Heart right ventricle (tissue), 16 donors: ENCODE data around the gene ASH1L. TPM values are rescaled to one million over a fixed set of nuclear protein-coding genes. Genes with fewer than 3 reads are reported as not detected.
A peak's percentile ranks its signal among the peaks of the same experiment; 100 is the strongest.

Source experiments
- ATAC-seq, 8 donors: fragments of 200-7000 bp; cut with Tn5 transposase; one replicate each; pipeline ENCODE4 v1.9.1; 2020; ENCODE audit warnings: mild to moderate bottlenecking in 8 of 8, moderate library complexity in 8 of 8, moderate number of reproducible peaks in 1 of 8
- DNase-seq, 2 donors: peaks; one replicate each; pipeline ENCODE4 v3.0.0-alpha.2; 2020
- H3K27ac ChIP-seq, 10 donors: fragments of 200-600 bp; sonication (generic) in 2 of 10; one replicate each; pipeline versions ENCODE4 v1.5.0 to v1.8.0; 2020 to 2022; ENCODE audit warnings: mild to moderate bottlenecking in 3 of 10
- H3K27me3 ChIP-seq, 7 donors: fragments of 200-600 bp; one replicate each; pipeline ENCODE4 v1.8.0; 2021 to 2022; ENCODE audit warnings: mild to moderate bottlenecking in 2 of 7
- H3K36me3 ChIP-seq, 9 donors: fragments of 200-600 bp; sonication (generic) in 1 of 9; one replicate each; pipeline versions ENCODE4 v1.5.0 to v1.8.0; 2020 to 2022; ENCODE audit warnings: mild to moderate bottlenecking in 2 of 9
- H3K4me1 ChIP-seq, 9 donors: fragments of 200-600 bp; sonication (generic) in 1 of 9; one replicate each; pipeline versions ENCODE4 v1.5.0 to v1.8.0; 2020 to 2022; ENCODE audit warnings: mild to moderate bottlenecking in 4 of 9
- H3K4me3 ChIP-seq, 10 donors: fragments of 200-600 bp; sonication (generic) in 2 of 10; one replicate each; pipeline versions ENCODE4 v1.5.0 to v1.8.0; 2020 to 2022; ENCODE audit warnings: mild to moderate bottlenecking in 7 of 10, moderate library complexity in 2 of 10
- H3K9me3 ChIP-seq, 11 donors: fragments of 200-600 bp in 10 of 11; sonication (generic) in 2 of 11; one replicate each; pipeline versions ENCODE4 v1.5.0 to v1.8.0; 2013 to 2022; ENCODE audit warnings: mild to moderate bottlenecking in 2 of 11, control low read depth in 1 of 11, moderate library complexity in 1 of 11
- WGBS, 2 donors: extraction: QIAGEN DNeasy Blood & Tissue Kit; methylation state at CpG; one replicate each; pipeline ENCODE4 v1.1.7; 2013; ENCODE audit warnings: inconsistent platforms in 1 of 2; 5-methylcytosine and 5-hydroxymethylcytosine counted together
- intact Hi-C, 10 donors: fragments of 100-400 bp; cut with DNase I; formaldehyde crosslinking; loops; one replicate each; pipeline versions ENCODE4 v1.11.1 to v1.14.2; 2022
- polyA plus RNA-seq, 2 donors: library from polyadenylated mRNA; stranded (reverse); fragments of 200-250 nt; gene quantifications; one replicate each; pipeline ENCODE4 v1.2.3, GENCODE V29; 2013
- total RNA-seq, 10 donors: library from RNA; stranded (reverse); fragmentation: NEBNext Ultra II Directional in 3 of 10; extraction: Animal tissue kit (Norgen Biotek cat#: 25700) in 3 of 10; gene quantifications; one replicate each; pipeline versions ENCODE4 v1.2.1 to v1.2.4, GENCODE V29; 2021 to 2023
- TF ChIP-seq, protein P1 (sequence below), 9 donors: fragments of 200-600 bp; sonication (generic) in 2 of 9; IDR thresholded peaks; one replicate each; pipeline versions ENCODE4 v1.5.0 to v1.8.0; 2021 to 2022; ENCODE audit warnings: antibody characterized with exemption in 9 of 9, mild to moderate bottlenecking in 5 of 9, moderate library complexity in 1 of 9
- donor health status: Arrhythmogenic right ventricular cardiomyopathy.
- donor health status: ischemic (EF 13 %, LVEDD 7.1; RV severe dilation, severe dysfunction).
- donor health status: healthy with polysubstance abuse.
- donor health status: DM: no; HTN: yes; CAD: no.
- donor health status: DM: no; HTN: no; CAD: no.
- donor health status: ischemic (EF 25% LVEDD 6.9; RV normal size, moderate dysfunction).
- donor health status: ischemic (EF 25% LVEDD 5.7; RV mildly dilated, moderate dysfunction).
- donor health status: healthy.
- donor health status: DM: yes; HTN: yes; CAD: no.
- donor health status: Ischemic cardiomyopathy.
- donor health status: ischemic (EF 35%, LVEDD 5.7; RV mildly dilated, moderate dysfunction).
- donor health status: nonischemic (EF 11% LVEDD 7.7; RV severe dilation, severe dysfunction).
- donor health status: DM: yes; HTN: yes; CAD: no.
- donor health status: PGD.
- donor health status: ischemic (EF 29% LVEDD 5.4; RV normal size, mild dysfunction).
- donor health status: nonischemic (EF 23%, LVEDD 6.1; RV moderate dilation, normal function).

ASH1L gene
- total and polyA plus RNA-seq, 12 donors = 5.1 to 56.8 (median 47.3) TPM

DNA sequence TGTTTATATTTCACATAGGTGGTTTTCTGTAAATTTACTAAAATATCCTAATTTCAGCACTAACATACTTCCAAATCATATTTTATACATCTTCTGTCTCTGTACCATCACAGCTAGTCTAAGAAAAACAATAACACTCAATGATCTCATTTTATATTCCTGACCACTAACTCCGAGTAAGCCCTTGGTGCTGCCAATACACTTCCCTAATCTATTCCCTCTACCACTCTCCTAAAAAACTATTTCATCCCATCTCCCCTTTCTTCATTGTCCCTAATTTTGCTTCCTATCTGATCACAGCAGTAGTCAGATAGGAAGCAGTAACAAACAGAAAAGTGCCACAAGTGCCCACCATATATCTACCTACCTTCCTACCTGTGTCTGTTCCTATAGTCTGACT is 36.2 kb downstream of the ASH1L start:
- no peaks in the 10 kb centered on the region for H3K9me3 ChIP-seq
- intact Hi-C loops = no loop called here
- H3K27me3 ChIP-seq = no peaks in the 10 kb centered on the region

GRCh38 chr1:155522069-155522468 is 40.5 kb downstream of the ASH1L start:
- WGBS, 2 donors = 95 to 96% methylated on average over 2 of the region's 2 CpGs
- peaks cover 0 to 40% (median 7%) of the 10 kb centered on the region in 9 donors for H3K4me1 ChIP-seq
- no peak overlapping the region for H3K27ac ChIP-seq
- H3K9me3 ChIP-seq = no peaks in the 10 kb centered on the region
- intact Hi-C loops = no loop called here
- no peaks in the 10 kb centered on the region for H3K27me3 ChIP-seq
- DNase-seq (no peak), ATAC-seq (no peak)
- TF ChIP-seq, protein P1, sequence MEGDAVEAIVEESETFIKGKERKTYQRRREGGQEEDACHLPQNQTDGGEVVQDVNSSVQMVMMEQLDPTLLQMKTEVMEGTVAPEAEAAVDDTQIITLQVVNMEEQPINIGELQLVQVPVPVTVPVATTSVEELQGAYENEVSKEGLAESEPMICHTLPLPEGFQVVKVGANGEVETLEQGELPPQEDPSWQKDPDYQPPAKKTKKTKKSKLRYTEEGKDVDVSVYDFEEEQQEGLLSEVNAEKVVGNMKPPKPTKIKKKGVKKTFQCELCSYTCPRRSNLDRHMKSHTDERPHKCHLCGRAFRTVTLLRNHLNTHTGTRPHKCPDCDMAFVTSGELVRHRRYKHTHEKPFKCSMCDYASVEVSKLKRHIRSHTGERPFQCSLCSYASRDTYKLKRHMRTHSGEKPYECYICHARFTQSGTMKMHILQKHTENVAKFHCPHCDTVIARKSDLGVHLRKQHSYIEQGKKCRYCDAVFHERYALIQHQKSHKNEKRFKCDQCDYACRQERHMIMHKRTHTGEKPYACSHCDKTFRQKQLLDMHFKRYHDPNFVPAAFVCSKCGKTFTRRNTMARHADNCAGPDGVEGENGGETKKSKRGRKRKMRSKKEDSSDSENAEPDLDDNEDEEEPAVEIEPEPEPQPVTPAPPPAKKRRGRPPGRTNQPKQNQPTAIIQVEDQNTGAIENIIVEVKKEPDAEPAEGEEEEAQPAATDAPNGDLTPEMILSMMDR (IDR thresholded peaks at IDR 0.05) = no peak
- H3K36me3 ChIP-seq = peaks cover 0 to 27% (median 7%) of the 10 kb centered on the region in 9 donors
- H3K4me3 ChIP-seq = no peak overlapping the region

More for the DNA sequence above, 36.2 kb downstream of the ASH1L start:
- no peak overlapping the region for H3K4me3 ChIP-seq
- no peak overlapping the region for H3K27ac ChIP-seq
- WGBS, 2 donors = 77 to 82% methylated on average over 1 of the region's 1 CpG
- H3K36me3 ChIP-seq = no peaks in the 10 kb centered on the region
- ATAC-seq = no peak
- peaks cover 0 to 61% (median 30%) of the 10 kb centered on the region in 9 donors for H3K4me1 ChIP-seq
- no peak for DNase-seq
- TF ChIP-seq, protein P1 (IDR thresholded peaks at IDR 0.05) = no peak

DNA sequence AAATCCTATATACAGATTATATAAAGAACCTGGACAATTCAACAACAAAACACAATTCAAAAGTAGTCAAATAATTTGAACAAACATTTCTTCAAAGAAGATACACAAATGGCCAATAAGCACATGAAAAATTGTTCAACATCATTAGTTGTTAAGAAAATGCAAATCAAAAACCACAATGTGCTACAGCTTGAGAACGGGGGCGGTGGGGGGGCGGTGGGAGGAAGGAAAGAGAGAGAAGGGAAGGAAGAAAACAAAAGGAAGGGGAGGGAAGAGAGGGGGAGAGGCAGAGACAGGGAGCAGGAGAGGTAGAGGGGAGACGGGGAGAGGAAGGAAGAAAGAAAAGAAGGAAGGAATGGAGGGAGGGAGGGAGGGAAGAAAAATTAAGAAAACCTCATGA is 44.1 kb downstream of the ASH1L start:
- Histone ChIP-seq H3K4me1 (peaks cover 0 to 48% (median 6%) of the 10 kb centered on the region in 9 donors), H3K36me3 (peaks cover 0 to 30% (median 7%) of the 10 kb centered on the region in 9 donors), H3K9me3 (no peaks in the 10 kb centered on the region), H3K4me3 (no peak overlapping the region), H3K27me3 (no peaks in the 10 kb centered on the region), H3K27ac (no peak overlapping the region)
- ATAC-seq (no peak), DNase-seq (no peak)
- WGBS, 2 donors = 68 to 82% methylated on average over 4 of the region's 4 CpGs
- TF ChIP-seq, protein P1 (IDR thresholded peaks at IDR 0.05) = no peak
- intact Hi-C loops = no loop called here

GRCh38 chr1:155514582-155515187 is 47.9 kb downstream of the ASH1L start:
- 64 to 66% methylated on average over 14 of the region's 14 CpGs for whole genome bisulfite sequencing, 2 donors
- H3K36me3 ChIP-seq = peaks cover 0 to 38% (median 5%) of the 10 kb centered on the region in 9 donors
- intact Hi-C loops = no loop called here
- TF ChIP-seq, protein P1 (IDR thresholded peaks at IDR 0.05) = no peak
- H3K4me1 ChIP-seq = peaks cover 0 to 36% (median 6%) of the 10 kb centered on the region in 9 donors
- DNase-seq (no peak), ATAC-seq (no peak)
- H3K9me3 ChIP-seq = no peaks in the 10 kb centered on the region
- peak overlapping the region in 1 of 10 donors; percentile 16 for H3K27ac ChIP-seq
- no peak overlapping the region for H3K4me3 ChIP-seq
- no peaks in the 10 kb centered on the region for H3K27me3 ChIP-seq
